Measurements from ENCODE around the gene RPL26. TPM values are rescaled to one million over a fixed set of nuclear protein-coding genes. Genes with fewer than 3 reads are reported as not detected.

Gene RPL26
- total and polyA plus RNA-seq, 2 donors (not counting 1 experiment from before 2014, with no cell fraction given), result 2,684 to 4,449 TPM

- Histone ChIP-seq H3K27me3 (replicated peaks in 1 of 4; ENCODE audit: control extremely low read depth in 1 of 4, control insufficient read depth in 3 of 4, insufficient read depth in 4 of 4, low read length in 3 of 4) (peaks cover 0 to 21% (median 7%) of the 10 kb centered on the region in 4 experiments), H3K9ac (ENCODE audit: low read length) (no peak overlapping the region), H3K4me1 (ENCODE audit: control insufficient read depth in 2 of 2, insufficient read depth in 2 of 2, low read length in 2 of 2) (no peaks in the 10 kb centered on the region), H3K4me3 (ENCODE audit: control extremely low read depth in 1 of 5, extremely low read depth in 1 of 5, insufficient read depth in 1 of 5, low read depth in 2 of 5, low read length in 4 of 5) (no peak overlapping the region), H3K27ac (ENCODE audit: low read length in 2 of 2) (no peak overlapping the region), H3K79me2 (ENCODE audit: control insufficient read depth, insufficient read depth, low read length) (no peaks in the 10 kb centered on the region), H3K4me2 (replicated peaks; ENCODE audit: low read depth, low read length, poor library complexity, severe bottlenecking) (no peak overlapping the region), H3K36me3 (replicated peaks in 1 of 2; ENCODE audit: control extremely low read depth in 1 of 2, control insufficient read depth in 1 of 2, extremely low read depth in 1 of 2, insufficient read depth in 2 of 2, low read length in 1 of 2) (no peaks in the 10 kb centered on the region), H2AFZ (ENCODE audit: insufficient read depth, low read depth, low read length, poor library complexity, severe bottlenecking) (no peak overlapping the region), H3K9me3 (ENCODE audit: control extremely low read depth in 1 of 3, control insufficient read depth in 2 of 3, insufficient read depth in 1 of 3, low read length in 2 of 3) (no peaks in the 10 kb centered on the region), H4K20me1 (ENCODE audit: control insufficient read depth, insufficient read depth, low read length, poor library complexity, severe bottlenecking) (no peaks in the 10 kb centered on the region)
- Mint-ChIP-seq H3K9me3 (ENCODE audit: insufficient read depth) (no peaks in the 10 kb centered on the region), H3K4me3 (no peak overlapping the region), H3K27me3 (peaks cover 30% of the 10 kb centered on the region), H3K4me1 (no peaks in the 10 kb centered on the region), H3K27ac (no peak overlapping the region)
- ATAC-seq (ENCODE audit: low read depth) (no peak), DNase-seq (no peak)
- intact Hi-C loops (cut with micrococcal nuclease), result no loop called here
- WGBS (ENCODE audit: insufficient coverage), result 97% methylated on average over 7 of the region's 11 CpGs
- CTCF ChIA-PET, result no interaction called here
- POLR2A ChIA-PET, result no interaction called here
- TF ChIP-seq CTCF (IDR thresholded peaks at IDR 0.05) (no peak), EZH2 (IDR thresholded peaks at IDR 0.05; ENCODE audit: borderline replicate concordance, insufficient read depth, low read depth, low read length, poor library complexity, severe bottlenecking) (no peak)
Observed at GRCh38 chr17:8402921-8403536, 20.0 kb upstream of the RPL26 start.

GRCh38 chr17:8401107-8401506 is 18.1 kb upstream of the RPL26 start:
- Mint-ChIP-seq H3K9me3 (ENCODE audit: insufficient read depth) (no peaks in the 10 kb centered on the region), H3K27ac (no peak overlapping the region), H3K4me3 (no peak overlapping the region), H3K27me3 (peaks cover 37% of the 10 kb centered on the region), H3K4me1 (no peaks in the 10 kb centered on the region)
- TF ChIP-seq CTCF (IDR thresholded peaks at IDR 0.05), result no peak
- no peak for TF ChIP-seq EZH2 (IDR thresholded peaks at IDR 0.05; ENCODE audit: borderline replicate concordance, insufficient read depth, low read depth, low read length, poor library complexity, severe bottlenecking)
- DNase-seq (no peak), ATAC-seq (ENCODE audit: low read depth) (no peak)
- intact Hi-C loops (cut with micrococcal nuclease), result no loop called here
- no peak overlapping the region for H3K27ac ChIP-seq (ENCODE audit: low read length in 2 of 2)
- no peaks in the 10 kb centered on the region for H3K9me3 ChIP-seq (ENCODE audit: control extremely low read depth in 1 of 3, control insufficient read depth in 2 of 3, insufficient read depth in 1 of 3, low read length in 2 of 3)
- H2AFZ ChIP-seq (ENCODE audit: insufficient read depth, low read depth, low read length, poor library complexity, severe bottlenecking), result no peak overlapping the region
- H3K36me3 ChIP-seq (replicated peaks in 1 of 2; ENCODE audit: control extremely low read depth in 1 of 2, control insufficient read depth in 1 of 2, extremely low read depth in 1 of 2, insufficient read depth in 2 of 2, low read length in 1 of 2), result no peaks in the 10 kb centered on the region
- no peak overlapping the region for H3K9ac ChIP-seq (ENCODE audit: low read length)
- H3K4me3 ChIP-seq (ENCODE audit: control extremely low read depth in 1 of 5, extremely low read depth in 1 of 5, insufficient read depth in 1 of 5, low read depth in 2 of 5, low read length in 4 of 5), result no peak overlapping the region
- no peaks in the 10 kb centered on the region for H3K4me1 ChIP-seq (ENCODE audit: control insufficient read depth in 2 of 2, insufficient read depth in 2 of 2, low read length in 2 of 2)
- ChIA-PET CTCF (no interaction called here), POLR2A (no interaction called here)
- H4K20me1 ChIP-seq (ENCODE audit: control insufficient read depth, insufficient read depth, low read length, poor library complexity, severe bottlenecking), result no peaks in the 10 kb centered on the region
- WGBS (ENCODE audit: insufficient coverage), result 90% methylated on average over 1 of the region's 2 CpGs
- H3K27me3 ChIP-seq (replicated peaks in 1 of 4; ENCODE audit: control extremely low read depth in 1 of 4, control insufficient read depth in 3 of 4, insufficient read depth in 4 of 4, low read length in 3 of 4), result peaks cover 0 to 31% (median 15%) of the 10 kb centered on the region in 4 experiments
- H3K79me2 ChIP-seq (ENCODE audit: control insufficient read depth, insufficient read depth, low read length), result no peaks in the 10 kb centered on the region
- H3K4me2 ChIP-seq (replicated peaks; ENCODE audit: low read depth, low read length, poor library complexity, severe bottlenecking), result no peak overlapping the region
